ENCODE results near the gene CLRN2.
"Not testable (repeated sequence)": the region's sequence is repeated elsewhere in the genome, so short reads cannot be mapped to it uniquely, and the experiment has no call there.

Gene CLRN2

DNA sequence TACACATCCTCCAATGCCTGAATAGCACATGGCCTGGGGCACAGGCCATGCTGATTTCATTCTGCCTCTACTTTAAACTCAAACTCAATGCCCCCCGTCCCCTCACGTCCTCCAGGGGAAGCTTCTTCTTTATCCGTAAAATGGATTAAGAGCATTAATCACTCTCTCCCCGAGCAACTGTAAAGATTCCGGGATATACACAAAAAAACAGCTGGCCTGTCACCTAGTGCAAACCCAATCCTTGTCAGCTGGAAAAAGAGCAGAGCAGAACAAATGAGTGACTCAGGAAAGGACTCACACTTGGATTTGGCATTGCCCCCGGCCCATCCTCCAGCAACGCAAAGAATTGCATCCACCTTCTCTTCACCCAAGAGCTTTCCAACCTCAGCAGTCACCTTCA lies 10.9 kb upstream of the CLRN2 start:
- DNase-seq (ENCODE audit: low spot score): no peak

GRCh38 chr4:17510582-17510981 lies 4.4 kb upstream of the CLRN2 start:
- peak; percentile 57 for DNase-seq (ENCODE audit: low spot score)

GRCh38 chr4:17511051-17511450 lies 3.9 kb upstream of the CLRN2 start:
- peak; percentile 62 for DNase-seq (ENCODE audit: low spot score)

- DNase-seq (ENCODE audit: low spot score): no peak
Measured at GRCh38 chr4:17511509-17511949, 3.4 kb upstream of the CLRN2 start.

- DNase-seq (ENCODE audit: low spot score): peak; percentile 93
Measured at GRCh38 chr4:17511950-17512795, 2.8 kb upstream of the CLRN2 start, which contains the start of gene QDPR. TSS of gene QDPR (minus strand) at chr4:17512090. CDS start at chr4:17512054, 36 bp downstream.

- DNase-seq (ENCODE audit: low spot score): no peak
Measured at GRCh38 chr4:17512973-17513665, 1.8 kb upstream of the CLRN2 start.

GRCh38 chr4:17515445-17516407 lies 761 bp downstream of the CLRN2 start:
- peak; percentile 66 for DNase-seq (ENCODE audit: low spot score)

- DNase-seq (ENCODE audit: low spot score): no peak
Measured at GRCh38 chr4:17516980-17517379, 2.0 kb downstream of the CLRN2 start.

DNA sequence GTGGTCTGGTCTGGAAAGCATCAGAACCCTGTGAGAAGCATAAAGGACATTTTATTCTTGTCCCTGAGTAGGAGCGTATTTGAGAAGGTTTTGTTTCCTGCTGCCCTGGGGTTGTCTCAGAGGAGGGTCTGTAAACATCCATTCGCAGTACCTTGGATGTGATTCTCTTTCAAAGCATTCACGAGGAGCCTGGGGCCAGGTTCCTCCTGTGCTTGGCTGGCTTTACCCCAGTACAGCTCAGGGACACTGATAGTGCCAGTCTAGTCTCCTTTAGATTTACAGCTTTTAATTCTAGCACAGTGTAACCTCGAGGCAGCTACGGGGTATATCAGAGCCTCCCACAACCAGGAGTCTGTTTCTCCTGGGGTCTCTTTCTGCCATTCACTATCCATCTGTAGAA lies 2.7 kb downstream of the CLRN2 start:
- peak; percentile 41 for DNase-seq (ENCODE audit: low spot score)

DNA sequence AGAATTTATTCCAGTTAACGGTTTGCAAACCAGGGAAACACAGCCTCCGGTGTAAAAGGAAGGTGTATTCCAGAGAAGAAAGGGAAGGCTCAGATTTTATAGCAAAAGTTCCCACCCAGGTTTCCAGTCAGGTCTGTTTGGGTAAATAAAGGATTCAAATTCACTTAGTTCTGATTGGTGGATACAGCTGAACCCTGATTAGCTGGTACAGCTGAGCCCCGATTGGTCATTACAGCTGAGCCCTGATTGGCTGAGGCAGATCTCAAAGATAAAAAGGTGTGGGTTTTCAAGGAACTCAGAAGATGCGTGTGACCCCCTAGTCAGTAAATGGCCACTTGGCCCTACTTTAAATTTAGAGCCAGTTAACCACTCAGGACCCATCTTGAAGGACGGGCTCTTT lies 6.6 kb downstream of the CLRN2 start:
- no peak for DNase-seq (ENCODE audit: low spot score)

DNA sequence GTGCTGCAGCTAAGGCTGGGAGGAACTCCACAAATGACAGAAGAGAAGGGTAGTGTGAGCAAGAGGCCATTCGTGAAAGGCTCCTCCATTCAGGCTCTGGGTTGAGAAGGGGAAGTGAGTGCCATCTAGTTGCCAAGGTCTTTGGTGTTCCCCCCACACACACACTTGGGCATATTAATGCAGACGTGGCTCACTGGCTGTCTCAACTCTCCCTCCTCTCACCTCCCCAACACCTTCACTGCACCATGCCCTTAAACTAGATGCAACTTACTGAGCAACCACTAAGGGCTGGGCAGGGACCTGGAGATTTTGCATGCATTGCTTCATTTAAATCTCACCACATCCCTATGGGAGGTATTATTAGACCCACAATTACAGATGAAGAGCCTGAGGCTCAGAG lies 8.7 kb downstream of the CLRN2 start:
- no peak for DNase-seq (ENCODE audit: low spot score)

DNA sequence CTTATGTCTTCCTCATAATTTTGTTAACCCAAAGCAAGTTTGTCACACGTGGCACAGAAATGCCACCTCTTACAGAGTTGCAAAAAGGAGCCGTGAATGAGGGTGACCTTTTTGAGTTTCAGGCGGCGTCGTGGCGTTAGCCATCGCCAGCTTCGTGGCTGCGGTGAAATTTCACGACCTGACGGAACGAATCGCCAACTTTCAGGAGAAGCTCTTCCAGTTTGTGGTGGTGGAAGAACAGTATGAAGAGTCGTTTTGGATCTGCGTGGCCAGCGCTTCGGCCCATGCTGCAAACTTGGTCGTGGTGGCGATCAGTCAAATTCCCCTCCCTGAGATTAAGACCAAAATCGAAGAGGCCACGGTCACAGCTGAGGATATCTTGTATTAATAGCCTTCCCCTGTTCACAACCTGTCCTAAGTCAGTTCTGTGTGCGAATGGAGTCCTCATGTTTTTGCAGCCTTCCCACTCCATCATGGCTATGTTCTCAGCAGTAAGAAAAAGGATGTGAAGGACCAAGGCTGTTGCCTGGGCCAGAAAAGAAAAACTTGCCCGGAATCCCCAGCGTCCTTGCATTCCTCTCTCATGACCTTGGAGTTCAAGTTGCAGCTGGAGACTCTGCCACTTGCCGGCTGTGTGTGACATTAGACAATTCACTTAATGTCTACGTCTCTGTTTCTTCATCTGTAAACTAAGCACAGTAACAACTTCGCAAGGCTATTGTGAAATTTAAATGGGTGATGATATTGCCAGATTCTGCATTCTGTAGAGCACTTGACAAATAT lies 11.9 kb downstream of the CLRN2 start:
- no peak for DNase-seq (ENCODE audit: low spot score)

DNA sequence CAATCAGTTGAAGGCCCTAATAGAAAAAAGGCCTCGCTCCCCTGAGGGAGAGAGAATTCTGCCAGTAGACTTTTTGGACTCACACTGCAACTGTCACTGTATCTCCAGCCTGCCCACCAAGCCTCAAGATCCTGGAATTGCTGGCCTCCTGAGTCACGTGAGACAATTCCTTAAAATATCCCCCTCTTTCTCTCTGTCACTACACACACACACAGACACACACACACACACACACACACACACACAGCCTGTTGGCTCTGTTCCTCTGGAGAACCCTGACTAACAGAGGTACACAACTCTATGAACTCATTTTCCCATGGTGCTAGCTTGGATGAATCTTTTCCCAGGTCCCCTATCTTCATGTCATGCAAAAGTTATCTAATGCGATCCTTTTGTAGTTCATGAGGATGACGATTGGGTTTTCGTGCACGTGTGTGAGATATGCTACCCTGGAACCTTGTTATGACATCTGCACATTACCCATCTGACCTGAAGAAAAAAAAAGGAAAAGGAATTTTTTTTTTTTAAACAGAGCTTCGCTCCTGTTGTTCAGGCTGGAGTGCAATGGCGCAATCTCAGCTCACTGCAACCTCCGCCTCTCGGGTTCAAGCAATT lies 13.7 kb downstream of the CLRN2 start:
- no peak for DNase-seq (ENCODE audit: low spot score)

DNA sequence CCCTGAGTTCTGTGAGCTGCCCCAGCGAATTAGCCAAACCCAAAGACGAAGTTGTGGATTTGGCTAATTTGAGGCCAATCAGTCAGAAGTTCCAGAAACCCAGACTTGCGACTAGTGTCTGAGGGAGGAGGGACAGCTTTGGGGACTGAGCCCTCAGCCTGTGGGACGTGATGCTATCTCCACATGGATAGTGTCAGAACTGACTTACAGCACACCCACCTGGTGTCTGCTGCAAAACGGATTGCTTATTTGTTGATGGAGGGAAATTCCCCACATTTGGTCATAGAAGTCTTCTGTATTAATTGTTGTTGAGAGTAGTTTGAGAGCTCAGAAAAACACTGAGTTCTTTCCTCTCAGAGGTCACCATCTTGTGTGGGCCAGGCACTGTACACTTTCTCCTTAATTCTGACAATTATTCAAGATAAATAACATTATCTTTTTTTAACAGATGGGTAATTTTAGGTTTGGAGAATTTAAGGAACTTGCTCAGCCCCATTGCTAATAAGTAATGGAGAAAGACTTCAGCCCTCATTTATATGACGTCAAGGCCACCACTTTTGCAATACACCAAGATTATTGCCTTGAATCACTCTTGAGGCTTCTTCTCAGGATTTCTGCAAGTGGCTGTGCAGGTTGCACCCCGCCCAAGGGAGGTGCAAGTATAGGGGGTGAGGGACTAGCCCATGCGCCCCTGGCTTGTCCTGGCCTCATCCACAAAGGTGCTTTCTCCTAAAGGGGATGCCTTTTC lies 16.7 kb downstream of the CLRN2 start:
- DNase-seq (ENCODE audit: low spot score): no peak

DNA sequence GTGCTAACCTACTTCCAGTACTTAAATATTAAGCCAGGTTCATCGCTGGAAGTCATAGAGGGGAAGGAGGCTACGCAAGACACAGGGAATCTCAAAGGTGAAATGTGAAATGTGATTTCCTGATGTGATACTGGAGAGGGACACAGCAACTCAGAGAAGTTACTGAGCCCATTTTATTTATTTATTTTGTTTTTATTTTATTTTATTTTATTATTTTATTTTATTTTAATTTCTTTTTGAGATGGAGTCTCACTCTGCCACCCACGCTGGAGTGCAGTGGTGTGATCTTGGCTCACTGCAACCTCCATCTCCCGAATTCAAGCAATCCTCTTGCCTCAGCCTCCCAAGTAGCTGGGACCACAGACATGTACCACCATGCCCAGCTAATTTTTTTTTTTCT lies 19.7 kb downstream of the CLRN2 start:
- no peak for DNase-seq (ENCODE audit: low spot score)

- no peak for DNase-seq (ENCODE audit: low spot score)
Measured at GRCh38 chr4:17535242-17535641, 20.3 kb downstream of the CLRN2 start.

GRCh38 chr4:17535906-17536305 lies 20.9 kb downstream of the CLRN2 start:
- no peak for DNase-seq (ENCODE audit: low spot score)

- DNase-seq (ENCODE audit: low spot score): not testable (repeated sequence)
Measured at GRCh38 chr4:17537060-17537459, 22.1 kb downstream of the CLRN2 start.

- DNase-seq (ENCODE audit: low spot score): peak; percentile 100
Measured at GRCh38 chr4:17544205-17544604, 29.2 kb downstream of the CLRN2 start.

GRCh38 chr4:17544831-17545234 lies 29.9 kb downstream of the CLRN2 start:
- peak; percentile 91 for DNase-seq (ENCODE audit: low spot score)

Measured in globus pallidus (tissue), 1 donor.